ENCODE measurements around the gene LRRC45. TPM values are rescaled to one million over a fixed set of nuclear protein-coding genes. Genes with fewer than 3 reads are reported as not detected.
A peak's percentile ranks its signal among the peaks of the same experiment; 100 is the strongest.
"Not testable (repeated sequence)": the region's sequence is repeated elsewhere in the genome, so short reads cannot be mapped to it uniquely, and the experiment has no call there.

The LRRC45 gene
- polyA plus RNA-seq, 1 donor = 8.4 TPM

GRCh38 chr17:82034371-82035011, 11.4 kb downstream of the LRRC45 start:
- DNase-seq (ENCODE audit: low read depth) = no peak

- DNase-seq (ENCODE audit: low read depth) = no peak
Measured at GRCh38 chr17:82035488-82035887, 12.4 kb downstream of the LRRC45 start.

- no peak for DNase-seq (ENCODE audit: low read depth)
Measured at GRCh38 chr17:82035956-82036633, 13.0 kb downstream of the LRRC45 start.

GRCh38 chr17:82036634-82037091, 13.6 kb downstream of the LRRC45 start:
- DNase-seq (ENCODE audit: low read depth) = no peak

- peak; percentile 63 for DNase-seq (ENCODE audit: low read depth)
Measured at GRCh38 chr17:82037092-82037888, 14.2 kb downstream of the LRRC45 start, which contains the start of gene DCXR. Gene DCXR (minus strand): TSS chr17:82037697. CDS start chr17:82037682, 15 bp downstream.

GRCh38 chr17:82037889-82038195, 14.7 kb downstream of the LRRC45 start:
- DNase-seq (ENCODE audit: low read depth) = no peak

GRCh38 chr17:82038796-82039409, 15.8 kb downstream of the LRRC45 start:
- DNase-seq (ENCODE audit: low read depth) = not testable (repeated sequence)

- no peak for DNase-seq (ENCODE audit: low read depth)
Measured at GRCh38 chr17:82039695-82040299, 16.7 kb downstream of the LRRC45 start.

GRCh38 chr17:82041144-82041814, 18.2 kb downstream of the LRRC45 start:
- DNase-seq (ENCODE audit: low read depth) = no peak

GRCh38 chr17:82042649-82043048, 19.5 kb downstream of the LRRC45 start:
- DNase-seq (ENCODE audit: low read depth) = no peak

GRCh38 chr17:82043507-82043906, 20.4 kb downstream of the LRRC45 start:
- DNase-seq (ENCODE audit: low read depth) = no peak

GRCh38 chr17:82045936-82046484, 22.9 kb downstream of the LRRC45 start:
- no peak for DNase-seq (ENCODE audit: low read depth)

GRCh38 chr17:82046903-82047302, 23.8 kb downstream of the LRRC45 start:
- DNase-seq (ENCODE audit: low read depth) = no peak

- DNase-seq (ENCODE audit: low read depth) = no peak
Measured at GRCh38 chr17:82047379-82047778, 24.3 kb downstream of the LRRC45 start.

- DNase-seq (ENCODE audit: low read depth) = no peak
Measured at GRCh38 chr17:82047914-82048570, 24.9 kb downstream of the LRRC45 start.

GRCh38 chr17:82048571-82048971, 25.5 kb downstream of the LRRC45 start:
- DNase-seq (ENCODE audit: low read depth) = no peak

GRCh38 chr17:82049106-82049505, 26.0 kb downstream of the LRRC45 start:
- DNase-seq (ENCODE audit: low read depth) = no peak

- DNase-seq (ENCODE audit: low read depth) = no peak
Measured at GRCh38 chr17:82049521-82049971, 26.4 kb downstream of the LRRC45 start.

- no peak for DNase-seq (ENCODE audit: low read depth)
Measured at GRCh38 chr17:82050152-82050760, 27.2 kb downstream of the LRRC45 start.

Data from forelimb muscle (tissue), 1 donor.